ENCODE results near the gene OR56A3. TPM values are rescaled to one million over a fixed set of nuclear protein-coding genes. Genes with fewer than 3 reads are reported as not detected.
A peak's percentile ranks its signal among the peaks of the same experiment; 100 is the strongest.

OR56A3 gene
- total and polyA plus RNA-seq, 2 of the 4 experiments (the other 2 are of a cell fraction), result not detected

GRCh38 chr11:5932671-5933070, 9.4 kb upstream of the OR56A3 start:
- Histone ChIP-seq H2BK15ac (ENCODE audit: low read depth, low read length) (no peak overlapping the region), H2AK9ac (replicated peaks; ENCODE audit: low read depth, low read length, poor library complexity) (no peak overlapping the region), H3K4me1 (ENCODE audit: control insufficient read depth, insufficient read depth, low read length) (no peaks in the 10 kb centered on the region), H3K27me3 (ENCODE audit: control insufficient read depth, insufficient read depth, low read length) (no peaks in the 10 kb centered on the region), H3K27ac (ENCODE audit: insufficient read depth, low read length) (no peak overlapping the region), H2BK20ac (ENCODE audit: low read depth, low read length) (no peak overlapping the region), H3K4me3 (ENCODE audit: insufficient read depth, low read depth, low read length) (no peak overlapping the region), H3K9me1 (ENCODE audit: insufficient read depth, low read length) (no peaks in the 10 kb centered on the region), H3K4ac (ENCODE audit: low read depth, low read length) (no peak overlapping the region), H3K9me3 (ENCODE audit: control insufficient read depth, insufficient read depth, low read length) (peaks cover 50% of the 10 kb centered on the region), H3K9ac (ENCODE audit: low read depth, low read length) (no peak overlapping the region), H3K18ac (ENCODE audit: low read depth, low read length) (no peak overlapping the region), H3K23ac (ENCODE audit: low read depth, low read length) (no peak overlapping the region), H4K8ac (ENCODE audit: low read depth in 2 of 2, low read length in 2 of 2) (no peak overlapping the region), H2AFZ (replicated peaks; ENCODE audit: low read length, poor library complexity) (peak overlapping the region; percentile 58), H3K4me2 (ENCODE audit: low read depth, low read length) (no peak overlapping the region), H2AK5ac (ENCODE audit: low read depth, low read length) (no peak overlapping the region), H3K36me3 (ENCODE audit: control insufficient read depth, insufficient read depth, low read length) (no peaks in the 10 kb centered on the region), H4K20me1 (ENCODE audit: insufficient read depth, low read length) (no peaks in the 10 kb centered on the region), H3K56ac (ENCODE audit: extremely low read depth, insufficient read depth, low read length) (no peak overlapping the region), H3K14ac (replicated peaks; ENCODE audit: low read depth, low read length) (no peak overlapping the region), H4K5ac (ENCODE audit: low read depth, low read length) (no peak overlapping the region), H4K91ac (ENCODE audit: insufficient read depth, low read depth, low read length) (no peak overlapping the region), H3K79me1 (ENCODE audit: low read depth in 1 of 2, low read length in 2 of 2) (no peaks in the 10 kb centered on the region), H2BK5ac (ENCODE audit: low read depth, low read length, poor library complexity, severe bottlenecking) (no peak overlapping the region), H2BK120ac (ENCODE audit: low read depth, low read length) (no peak overlapping the region)
- POLR2A ChIA-PET (ENCODE audit: unreplicated experiment), result no interaction called here
- WGBS, 2 experiments (ENCODE audit: extremely low coverage in 2 of 2, insufficient read length in 1 of 2), result 68% methylated on average over 9 of the region's 11 CpGs; no CpG with 5 or more reads in 1 of the 2 experiments
- TF ChIP-seq MAZ (IDR thresholded peaks at IDR 0.05; ENCODE audit: borderline replicate concordance, low read depth, low read length), result no peak
- no peak for TF ChIP-seq RFX5 (IDR thresholded peaks at IDR 0.05; ENCODE audit: low read depth, low read length)
- TF ChIP-seq MXI1 (IDR thresholded peaks at IDR 0.05; ENCODE audit: borderline replicate concordance, low read depth, low read length), result no peak
- TF ChIP-seq CTCF (conservative IDR thresholded peaks at IDR 0.05; ENCODE audit: low read depth, low read length), result no peak
- TF ChIP-seq NFE2L2 (IDR thresholded peaks at IDR 0.05; ENCODE audit: low read depth, low read length), result no peak
- TF ChIP-seq RAD21 (IDR thresholded peaks at IDR 0.05; ENCODE audit: low read length), result no peak
- in situ Hi-C loops (cut with MboI; ENCODE audit: low sequenced_read_pairs) (no loop called here), dilution Hi-C loops (cut with HindIII; ENCODE audit: low sequenced_read_pairs, unreplicated experiment) (no loop called here), intact Hi-C loops (cut with micrococcal nuclease) (no loop called here)
- no TSS peak for BruUV-seq (replicated peaks)
- ATAC-seq (ENCODE audit: low read depth) (no peak), DNase-seq (no peak)
- CTCF ChIA-PET, result no interaction called here
